ENCODE data around the gene HSF5. TPM values are rescaled to one million over a fixed set of nuclear protein-coding genes. Genes with fewer than 3 reads are reported as not detected.

HSF5 gene
- total and polyA plus RNA-seq, 2 of the 13 experiments (the other 11 are each of a cell fraction or from before 2014, with no cell fraction given): not detected

DNA sequence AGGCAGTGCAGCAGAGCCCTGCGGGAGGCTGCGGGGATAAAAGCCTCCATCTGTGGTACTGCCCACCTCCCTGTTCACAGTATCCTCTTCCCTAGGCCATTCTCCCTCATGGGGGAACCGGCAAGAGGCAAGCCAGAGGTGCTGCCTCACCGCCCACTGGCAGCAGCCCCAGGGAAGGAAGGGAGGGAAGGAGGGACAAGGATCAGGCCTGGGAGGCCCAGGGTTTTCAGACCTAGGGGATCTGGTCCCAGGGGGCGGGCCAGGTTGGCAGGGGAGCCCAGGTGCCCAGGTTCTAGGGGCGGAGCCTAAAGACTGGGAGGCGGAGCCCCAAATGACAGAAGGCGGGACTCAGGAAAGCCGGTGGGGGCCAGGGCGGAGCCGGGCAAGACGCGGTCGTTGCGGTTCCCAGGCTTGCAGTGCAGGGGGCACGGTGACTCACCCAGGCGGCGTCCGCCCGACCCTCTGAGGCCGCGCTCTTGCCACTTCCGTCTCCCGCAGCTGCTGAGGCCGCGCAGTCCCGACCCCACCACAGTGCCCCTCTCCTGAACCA lies 29.2 kb upstream of the HSF5 start (continued):
- TF ChIP-seq, protein P1, sequence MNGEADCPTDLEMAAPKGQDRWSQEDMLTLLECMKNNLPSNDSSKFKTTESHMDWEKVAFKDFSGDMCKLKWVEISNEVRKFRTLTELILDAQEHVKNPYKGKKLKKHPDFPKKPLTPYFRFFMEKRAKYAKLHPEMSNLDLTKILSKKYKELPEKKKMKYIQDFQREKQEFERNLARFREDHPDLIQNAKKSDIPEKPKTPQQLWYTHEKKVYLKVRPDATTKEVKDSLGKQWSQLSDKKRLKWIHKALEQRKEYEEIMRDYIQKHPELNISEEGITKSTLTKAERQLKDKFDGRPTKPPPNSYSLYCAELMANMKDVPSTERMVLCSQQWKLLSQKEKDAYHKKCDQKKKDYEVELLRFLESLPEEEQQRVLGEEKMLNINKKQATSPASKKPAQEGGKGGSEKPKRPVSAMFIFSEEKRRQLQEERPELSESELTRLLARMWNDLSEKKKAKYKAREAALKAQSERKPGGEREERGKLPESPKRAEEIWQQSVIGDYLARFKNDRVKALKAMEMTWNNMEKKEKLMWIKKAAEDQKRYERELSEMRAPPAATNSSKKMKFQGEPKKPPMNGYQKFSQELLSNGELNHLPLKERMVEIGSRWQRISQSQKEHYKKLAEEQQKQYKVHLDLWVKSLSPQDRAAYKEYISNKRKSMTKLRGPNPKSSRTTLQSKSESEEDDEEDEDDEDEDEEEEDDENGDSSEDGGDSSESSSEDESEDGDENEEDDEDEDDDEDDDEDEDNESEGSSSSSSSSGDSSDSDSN (CRISPR knock-in tag; IDR thresholded peaks at IDR 0.05): peak; percentile 45
- TF ChIP-seq HNF4A (CRISPR knock-in tag; IDR thresholded peaks at IDR 0.05) (0 out of 2 replicates have a peak, but pooled peaks have one; percentile 40), ZNF292 (CRISPR knock-in tag; IDR thresholded peaks at IDR 0.05; ENCODE audit: borderline replicate concordance, low read depth) (peak; percentile 22; the same call in 1 of the 2 replicates), AGO1 (IDR thresholded peaks at IDR 0.05; ENCODE audit: low read depth, low read length, poor library complexity, severe bottlenecking) (peak; percentile 34), RBFOX2 (IDR thresholded peaks at IDR 0.05; ENCODE audit: low read depth, low read length) (peak; percentile 97), ZNF12 (CRISPR knock-in tag; IDR thresholded peaks at IDR 0.05) (0 out of 2 replicates have a peak, but pooled peaks have one; percentile 5), ARNT2 (CRISPR knock-in tag; IDR thresholded peaks at IDR 0.05; ENCODE audit: low read depth) (0 out of 2 replicates have a peak, but pooled peaks have one; percentile 33), IRF2 (CRISPR knock-in tag; IDR thresholded peaks at IDR 0.05) (no peak), ZNF546 (CRISPR knock-in tag; conservative IDR thresholded peaks at IDR 0.05) (no peak), GTF2F1 (IDR thresholded peaks at IDR 0.05; ENCODE audit: low read length) (no peak), ZNF138 (CRISPR knock-in tag; IDR thresholded peaks at IDR 0.05; ENCODE audit: low read depth) (0 out of 2 replicates have a peak, but pooled peaks have one; percentile 16), TGIF2 (CRISPR knock-in tag; IDR thresholded peaks at IDR 0.05) (peak; percentile 64), ZNF274 (CRISPR knock-in tag; IDR thresholded peaks at IDR 0.05) (peak; percentile 48; the same call in 1 of the 2 replicates), ZNF850 (CRISPR knock-in tag; conservative IDR thresholded peaks at IDR 0.05) (peak; percentile 86; the same call in 1 of the 2 replicates), HNF4G (IDR thresholded peaks at IDR 0.05; ENCODE audit: borderline replicate concordance, low read depth, low read length) (no peak; the same call in 1 of the 2 replicates), HNF4G (CRISPR knock-in tag; IDR thresholded peaks at IDR 0.05; ENCODE audit: borderline replicate concordance, low read depth) (peak; percentile 12; the same call in 1 of the 2 replicates), ZNF776 (CRISPR knock-in tag; IDR thresholded peaks at IDR 0.05) (0 out of 2 replicates have a peak, but pooled peaks have one; percentile 66), RAD21 (CRISPR knock-in tag; IDR thresholded peaks at IDR 0.05) (peak; percentile 43; the same call in 1 of the 2 replicates), ZNF501 (CRISPR knock-in tag; IDR thresholded peaks at IDR 0.05) (peak; percentile 74), ZFP62 (CRISPR knock-in tag; IDR thresholded peaks at IDR 0.05) (no peak), ZMYM3 (CRISPR knock-in tag; IDR thresholded peaks at IDR 0.05) (peak; percentile 6; the same call in 1 of the 2 replicates)
- TF ChIP-seq, protein P2, sequence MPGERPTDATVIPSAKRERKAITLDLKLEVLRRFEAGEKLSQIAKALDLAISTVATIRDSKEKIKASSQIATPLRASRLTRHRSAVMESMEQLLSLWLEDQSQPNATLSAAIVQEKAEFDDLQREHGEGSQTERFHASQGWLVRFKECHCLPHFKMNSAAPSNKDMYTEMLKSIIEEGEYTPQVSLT (CRISPR knock-in tag; IDR thresholded peaks at IDR 0.05; ENCODE audit: borderline replicate concordance, low read depth): no peak
- TF ChIP-seq, protein P3, sequence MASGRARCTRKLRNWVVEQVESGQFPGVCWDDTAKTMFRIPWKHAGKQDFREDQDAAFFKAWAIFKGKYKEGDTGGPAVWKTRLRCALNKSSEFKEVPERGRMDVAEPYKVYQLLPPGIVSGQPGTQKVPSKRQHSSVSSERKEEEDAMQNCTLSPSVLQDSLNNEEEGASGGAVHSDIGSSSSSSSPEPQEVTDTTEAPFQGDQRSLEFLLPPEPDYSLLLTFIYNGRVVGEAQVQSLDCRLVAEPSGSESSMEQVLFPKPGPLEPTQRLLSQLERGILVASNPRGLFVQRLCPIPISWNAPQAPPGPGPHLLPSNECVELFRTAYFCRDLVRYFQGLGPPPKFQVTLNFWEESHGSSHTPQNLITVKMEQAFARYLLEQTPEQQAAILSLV (CRISPR knock-in tag; IDR thresholded peaks at IDR 0.05; ENCODE audit: borderline replicate concordance): peak; percentile 55; the same call in 1 of the 2 replicates
- TF ChIP-seq, protein P4, sequence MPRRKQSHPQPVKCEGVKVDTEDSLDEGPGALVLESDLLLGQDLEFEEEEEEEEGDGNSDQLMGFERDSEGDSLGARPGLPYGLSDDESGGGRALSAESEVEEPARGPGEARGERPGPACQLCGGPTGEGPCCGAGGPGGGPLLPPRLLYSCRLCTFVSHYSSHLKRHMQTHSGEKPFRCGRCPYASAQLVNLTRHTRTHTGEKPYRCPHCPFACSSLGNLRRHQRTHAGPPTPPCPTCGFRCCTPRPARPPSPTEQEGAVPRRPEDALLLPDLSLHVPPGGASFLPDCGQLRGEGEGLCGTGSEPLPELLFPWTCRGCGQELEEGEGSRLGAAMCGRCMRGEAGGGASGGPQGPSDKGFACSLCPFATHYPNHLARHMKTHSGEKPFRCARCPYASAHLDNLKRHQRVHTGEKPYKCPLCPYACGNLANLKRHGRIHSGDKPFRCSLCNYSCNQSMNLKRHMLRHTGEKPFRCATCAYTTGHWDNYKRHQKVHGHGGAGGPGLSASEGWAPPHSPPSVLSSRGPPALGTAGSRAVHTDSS (CRISPR knock-in tag; conservative IDR thresholded peaks at IDR 0.05): peak; percentile 82; the same call in 1 of the 2 replicates
- TF ChIP-seq, protein P5, sequence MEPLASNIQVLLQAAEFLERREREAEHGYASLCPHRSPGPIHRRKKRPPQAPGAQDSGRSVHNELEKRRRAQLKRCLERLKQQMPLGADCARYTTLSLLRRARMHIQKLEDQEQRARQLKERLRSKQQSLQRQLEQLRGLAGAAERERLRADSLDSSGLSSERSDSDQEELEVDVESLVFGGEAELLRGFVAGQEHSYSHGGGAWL (CRISPR knock-in tag; IDR thresholded peaks at IDR 0.05): peak; percentile 8; the same call in 1 of the 2 replicates

All from HepG2 (cell line).